K562 (cell line): Measurements from ENCODE around the gene RAB31. TPM values are rescaled to one million over a fixed set of nuclear protein-coding genes. Genes with fewer than 3 reads are reported as not detected.

Experiments
- ARID1B ChIP-seq: fragments of 450-650 bp; IDR thresholded peaks from 2 replicates; pipeline ENCODE4 v1.6.1; 2016; ENCODE audit warnings: antibody characterized with exemption, mild to moderate bottlenecking, inconsistent platforms
- CBFB ChIP-seq: sonication (generic); formaldehyde crosslinking; IDR thresholded peaks from 2 replicates; pipeline ENCODE4 v1.4.0; 2020; ENCODE audit warnings: mild to moderate bottlenecking, missing genetic modification reagents
- CREM ChIP-seq: IDR thresholded peaks from 2 replicates; pipeline ENCODE4 v1.6.1; 2014; ENCODE audit warnings: antibody characterized with exemption, low read depth
- HMG20A ChIP-seq: fragments of 450-650 bp; formaldehyde crosslinking; conservative IDR thresholded peaks from 2 replicates; pipeline ENCODE4 v1.4.0; 2020; ENCODE audit warnings: mild to moderate bottlenecking, mixed read lengths
- KAT8 ChIP-seq: fragments of 450-650 bp; IDR thresholded peaks from 2 replicates; pipeline ENCODE4 v1.6.1; 2016; ENCODE audit warnings: low read depth, mild to moderate bottlenecking
- KDM1A ChIP-seq, 2 experiments: fragments of 450-650 bp; IDR thresholded peaks; 2 replicates each; pipeline ENCODE4 v1.6.1; 2016; ENCODE audit warnings: mild to moderate bottlenecking in 2 of 2
- NR2F6 ChIP-seq: fragments of 450-650 bp; formaldehyde crosslinking; IDR thresholded peaks from 2 replicates; pipeline ENCODE4 v1.4.0; 2020; ENCODE audit warnings: mild to moderate bottlenecking
- SMAD4 ChIP-seq: fragments of 250-450 bp; sonication (Bioruptor Pico); conservative IDR thresholded peaks from 2 replicates; pipeline ENCODE4 v1.8.0; 2021; ENCODE audit warnings: inconsistent platforms, mild to moderate bottlenecking, moderate library complexity
- SMARCB1 ChIP-seq: IDR thresholded peaks from 2 replicates; pipeline ENCODE4 v1.6.1; 2011; ENCODE audit warnings: improper control_type of control experiment, low read depth; ENCODE audit not compliant: insufficient read length
- SMC3 ChIP-seq: conservative IDR thresholded peaks from 2 replicates; pipeline ENCODE4 v1.6.1; 2011; ENCODE audit warnings: low read depth, low read length, improper control_type of control experiment; ENCODE audit not compliant: insufficient read depth
- SUPT5H ChIP-seq: fragments of 450-650 bp; IDR thresholded peaks from 2 replicates; pipeline ENCODE4 v1.6.1; 2016
- TBP ChIP-seq: optimal IDR thresholded peaks from 2 replicates; pipeline ENCODE3; 2011; ENCODE audit warnings: low read depth, low read length, improper control_type of control experiment
- TCF15 ChIP-seq: fragments of 250-450 bp; sonication (Bioruptor Pico); IDR thresholded peaks from 2 replicates; pipeline ENCODE4 v1.8.0; 2022; ENCODE audit warnings: moderate library complexity, mild to moderate bottlenecking, inconsistent platforms
- TEAD4 ChIP-seq, 2 experiments: sonication (generic) in 1 of 2; formaldehyde crosslinking in 1 of 2; IDR thresholded peaks; 2 replicates each; pipeline versions ENCODE4 v1.6.1 to v1.8.0; 2012 to 2022; ENCODE audit warnings: borderline replicate concordance in 1 of 2, inconsistent platforms in 1 of 2, low read length in 1 of 2, mild to moderate bottlenecking in 1 of 2, missing genetic modification reagents in 1 of 2
- ZNF263 ChIP-seq: sonication (generic); formaldehyde crosslinking; IDR thresholded peaks from 2 replicates; pipeline ENCODE4 v1.8.0; 2022; ENCODE audit warnings: mild to moderate bottlenecking, missing genetic modification reagents, borderline replicate concordance
- ZNF408 ChIP-seq: fragments of 250-450 bp; sonication (Bioruptor Pico); IDR thresholded peaks from 2 replicates; pipeline ENCODE4 v1.4.0; 2020; ENCODE audit warnings: low read depth, mild to moderate bottlenecking, moderate library complexity
- ZNF41 ChIP-seq: fragments of 250-450 bp; sonication (Bioruptor Pico); conservative IDR thresholded peaks from 2 replicates; pipeline ENCODE4 v1.4.0; 2020; ENCODE audit warnings: mild to moderate bottlenecking
- ZNF57 ChIP-seq: fragments of 450-650 bp; formaldehyde crosslinking; IDR thresholded peaks from 2 replicates; pipeline ENCODE4 v1.4.0; 2020; ENCODE audit warnings: mild to moderate bottlenecking, moderate library complexity
- ZNF699 ChIP-seq: fragments of 250-450 bp; sonication (Bioruptor Pico); IDR thresholded peaks from 2 replicates; pipeline ENCODE4 v1.8.0; 2021; ENCODE audit warnings: mild to moderate bottlenecking, moderate library complexity; ENCODE audit not compliant: insufficient replicate concordance
- polyA plus RNA-seq, 8 experiments: library from polyadenylated mRNA; depleted of rRNA in 4 of 8; stranded (reverse) in 5 of 8; unstranded in 3 of 8; fragments of >200 nt; fragmentation: Nextera tagmentation in 2 of 8; fragmentation: Illumina TruSeq in 1 of 8; extraction: Ambion mirVana in 2 of 8; extraction: Trizol in 1 of 8; gene quantifications; 2 replicates each; pipeline versions ENCODE4 v1.2.1 to v1.2.3, GENCODE V29; 2011 to 2014; ENCODE audit warnings: inconsistent platforms in 1 of 8, missing spikeins in 1 of 8
- total RNA-seq, 7 experiments: library from RNA; depleted of rRNA in 6 of 7; stranded (reverse); fragments of >200 nt in 6 of 7; fragmentation: Illumina TruSeq in 2 of 7; extraction: Trizol in 2 of 7; gene quantifications; 2 replicates each; pipeline versions ENCODE4 v1.2.1 to v1.2.3, GENCODE V29; 2011 to 2021; ENCODE audit warnings: low replicate concordance in 1 of 7
- TF ChIP-seq, protein P1 (sequence below): sonication (generic); formaldehyde crosslinking; IDR thresholded peaks from 2 replicates; pipeline ENCODE4 v1.8.1; 2023; ENCODE audit warnings: mild to moderate bottlenecking, missing genetic modification reagents
- TF ChIP-seq, protein P2 (sequence below), 2 experiments: fragments of 450-650 bp; conservative IDR thresholded peaks; 2 replicates each; pipeline ENCODE4 v1.6.1; 2017; ENCODE audit warnings: mild to moderate bottlenecking in 2 of 2, moderate library complexity in 2 of 2
- TF ChIP-seq, protein P3 (sequence below): fragments of 250-450 bp; sonication (Bioruptor Pico); IDR thresholded peaks from 2 replicates; pipeline ENCODE4 v1.4.0; 2020; ENCODE audit warnings: mild to moderate bottlenecking, moderate library complexity

RAB31 gene
- total and polyA plus RNA-seq, 9 of the 15 experiments (the other 6 are each of a cell fraction or from before 2014, with no cell fraction given), result 20.7 to 70.4 (median 41.3) TPM

DNA sequence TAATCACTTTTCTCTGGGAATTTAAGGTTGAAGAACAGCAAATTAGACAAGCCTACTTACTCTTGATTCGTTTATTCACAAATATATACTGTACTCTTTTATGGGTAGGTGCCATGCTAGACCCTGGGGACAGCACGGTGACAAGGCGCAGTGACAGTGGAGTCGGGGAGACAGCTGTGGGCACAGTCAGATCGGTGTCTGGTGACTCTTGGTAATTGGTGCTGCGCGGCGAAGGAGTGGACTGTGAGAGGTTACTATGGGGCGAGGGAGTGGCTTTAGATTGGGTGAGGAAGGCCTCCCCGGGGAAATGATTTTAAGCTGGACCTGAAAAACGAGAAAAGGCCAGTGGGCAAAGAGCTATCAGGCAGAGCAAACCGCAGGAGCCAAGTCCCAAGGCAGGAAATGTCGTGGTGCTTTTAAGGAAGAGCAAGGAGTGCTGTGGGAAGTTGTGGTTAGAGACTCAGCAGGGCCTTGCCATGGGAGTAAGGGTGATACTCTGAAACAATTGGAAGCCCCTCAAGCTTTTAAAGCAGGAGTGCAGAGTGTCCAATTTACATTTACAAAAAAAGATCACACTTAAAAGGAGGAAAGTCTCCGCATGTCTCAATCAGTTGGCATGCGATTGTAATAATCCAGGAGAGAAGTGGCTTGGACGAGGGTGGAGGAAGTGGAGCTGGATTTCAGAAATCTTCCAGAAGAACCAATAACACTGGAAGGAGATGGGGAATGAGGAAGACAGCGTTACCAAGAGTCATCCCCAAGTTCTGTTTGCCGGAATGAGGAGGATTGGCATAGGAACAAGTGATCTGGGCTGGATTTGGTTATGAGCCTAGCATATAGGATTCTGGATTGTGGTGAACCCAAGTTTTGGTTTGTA is 141.5 kb downstream of the RAB31 start (continued):
- TF ChIP-seq, protein P1, sequence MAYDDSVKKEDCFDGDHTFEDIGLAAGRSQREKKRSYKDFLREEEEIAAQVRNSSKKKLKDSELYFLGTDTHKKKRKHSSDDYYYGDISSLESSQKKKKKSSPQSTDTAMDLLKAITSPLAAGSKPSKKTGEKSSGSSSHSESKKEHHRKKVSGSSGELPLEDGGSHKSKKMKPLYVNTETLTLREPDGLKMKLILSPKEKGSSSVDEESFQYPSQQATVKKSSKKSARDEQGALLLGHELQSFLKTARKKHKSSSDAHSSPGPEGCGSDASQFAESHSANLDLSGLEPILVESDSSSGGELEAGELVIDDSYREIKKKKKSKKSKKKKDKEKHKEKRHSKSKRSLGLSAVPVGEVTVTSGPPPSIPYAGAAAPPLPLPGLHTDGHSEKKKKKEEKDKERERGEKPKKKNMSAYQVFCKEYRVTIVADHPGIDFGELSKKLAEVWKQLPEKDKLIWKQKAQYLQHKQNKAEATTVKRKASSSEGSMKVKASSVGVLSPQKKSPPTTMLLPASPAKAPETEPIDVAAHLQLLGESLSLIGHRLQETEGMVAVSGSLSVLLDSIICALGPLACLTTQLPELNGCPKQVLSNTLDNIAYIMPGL (CRISPR knock-in tag), result no peak
- TF ChIP-seq SUPT5H (0 out of 2 replicates have a peak, but pooled peaks have one; percentile 46), ZNF41 (CRISPR knock-in tag) (0 out of 2 replicates have a peak, but pooled peaks have one; percentile 27), ARID1B (peak; percentile 61), TBP (peak; percentile 47), KDM1A (IDR thresholded peaks at IDR 0.05) (no peak), SMC3 (no peak), SMAD4 (CRISPR knock-in tag) (peak; percentile 86), ZNF263 (CRISPR knock-in tag) (no peak), CREM (peak; percentile 51), ZNF408 (CRISPR knock-in tag) (no peak), SMARCB1 (no peak), CBFB (CRISPR knock-in tag) (no peak), NR2F6 (CRISPR knock-in tag) (no peak), TCF15 (CRISPR knock-in tag) (no peak), HMG20A (CRISPR knock-in tag) (no peak), ZNF57 (CRISPR knock-in tag) (no peak), TEAD4 (IDR thresholded peaks at IDR 0.05; ENCODE audit: low read length) (no peak), TEAD4 (CRISPR knock-in tag; IDR thresholded peaks at IDR 0.05; ENCODE audit: borderline replicate concordance) (no peak), KAT8 (no peak), ZNF699 (CRISPR knock-in tag) (no peak)
- TF ChIP-seq, protein P2, sequence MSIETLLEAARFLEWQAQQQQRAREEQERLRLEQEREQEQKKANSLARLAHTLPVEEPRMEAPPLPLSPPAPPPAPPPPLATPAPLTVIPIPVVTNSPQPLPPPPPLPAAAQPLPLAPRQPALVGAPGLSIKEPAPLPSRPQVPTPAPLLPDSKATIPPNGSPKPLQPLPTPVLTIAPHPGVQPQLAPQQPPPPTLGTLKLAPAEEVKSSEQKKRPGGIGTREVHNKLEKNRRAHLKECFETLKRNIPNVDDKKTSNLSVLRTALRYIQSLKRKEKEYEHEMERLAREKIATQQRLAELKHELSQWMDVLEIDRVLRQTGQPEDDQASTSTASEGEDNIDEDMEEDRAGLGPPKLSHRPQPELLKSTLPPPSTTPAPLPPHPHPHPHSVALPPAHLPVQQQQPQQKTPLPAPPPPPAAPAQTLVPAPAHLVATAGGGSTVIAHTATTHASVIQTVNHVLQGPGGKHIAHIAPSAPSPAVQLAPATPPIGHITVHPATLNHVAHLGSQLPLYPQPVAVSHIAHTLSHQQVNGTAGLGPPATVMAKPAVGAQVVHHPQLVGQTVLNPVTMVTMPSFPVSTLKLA (conservative IDR thresholded peaks at IDR 0.05), result peak in 1 of 2 experiments; percentile 36; a peak in 1 of 4 replicates
- TF ChIP-seq, protein P3, sequence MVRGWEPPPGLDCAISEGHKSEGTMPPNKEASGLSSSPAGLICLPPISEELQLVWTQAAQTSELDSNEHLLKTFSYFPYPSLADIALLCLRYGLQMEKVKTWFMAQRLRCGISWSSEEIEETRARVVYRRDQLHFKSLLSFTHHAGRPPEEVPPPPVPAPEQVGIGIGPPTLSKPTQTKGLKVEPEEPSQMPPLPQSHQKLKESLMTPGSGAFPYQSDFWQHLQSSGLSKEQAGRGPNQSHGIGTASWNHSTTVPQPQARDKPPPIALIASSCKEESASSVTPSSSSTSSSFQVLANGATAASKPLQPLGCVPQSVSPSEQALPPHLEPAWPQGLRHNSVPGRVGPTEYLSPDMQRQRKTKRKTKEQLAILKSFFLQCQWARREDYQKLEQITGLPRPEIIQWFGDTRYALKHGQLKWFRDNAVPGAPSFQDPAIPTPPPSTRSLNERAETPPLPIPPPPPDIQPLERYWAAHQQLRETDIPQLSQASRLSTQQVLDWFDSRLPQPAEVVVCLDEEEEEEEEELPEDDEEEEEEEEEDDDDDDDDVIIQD, result no peak
